Hematopoietic multipotent progenitor cell treated with erythropoietin and hydrocortisone succinate and interleukin-3 and kit ligand, for 6 days (in vitro differentiated cells): ENCODE data around the gene OBP2A.
"Not testable (repeated sequence)": the region's sequence is repeated elsewhere in the genome, so short reads cannot be mapped to it uniquely, and the experiment has no call there.

Experiments used
- DNase-seq: peaks from one replicate; pipeline ENCODE4 v3.0.0-alpha.2; 2015

Gene OBP2A

DNA sequence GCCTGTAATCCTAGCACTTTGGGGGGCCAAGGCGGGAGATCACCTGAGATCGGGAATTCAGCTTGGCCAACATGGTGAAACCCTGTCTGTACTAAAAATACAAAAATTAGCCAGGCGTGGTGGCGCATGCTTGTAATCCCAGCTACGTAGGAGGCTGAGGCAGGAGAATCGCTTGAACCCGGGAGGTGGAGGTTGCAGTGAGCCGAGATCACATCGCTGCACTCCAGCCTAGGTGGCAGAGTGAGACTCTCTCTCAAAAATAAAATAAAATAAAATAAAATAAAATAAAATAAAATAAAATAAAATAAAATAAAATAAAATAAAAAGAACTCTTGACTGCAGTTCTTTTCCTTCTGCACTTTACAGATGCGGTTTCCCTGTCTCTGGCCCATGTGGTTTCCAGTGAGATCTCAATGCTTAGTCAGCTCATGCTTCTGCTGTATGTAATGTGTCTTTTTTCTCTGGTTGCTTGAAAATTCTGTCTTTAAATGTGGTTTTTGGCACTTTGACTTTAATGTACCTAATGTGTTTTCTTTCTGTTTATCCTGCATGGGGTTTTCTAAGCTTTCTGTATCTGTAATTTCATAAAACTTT lies 17.0 kb upstream of the OBP2A start:
- DNase-seq: not testable (repeated sequence)

DNA sequence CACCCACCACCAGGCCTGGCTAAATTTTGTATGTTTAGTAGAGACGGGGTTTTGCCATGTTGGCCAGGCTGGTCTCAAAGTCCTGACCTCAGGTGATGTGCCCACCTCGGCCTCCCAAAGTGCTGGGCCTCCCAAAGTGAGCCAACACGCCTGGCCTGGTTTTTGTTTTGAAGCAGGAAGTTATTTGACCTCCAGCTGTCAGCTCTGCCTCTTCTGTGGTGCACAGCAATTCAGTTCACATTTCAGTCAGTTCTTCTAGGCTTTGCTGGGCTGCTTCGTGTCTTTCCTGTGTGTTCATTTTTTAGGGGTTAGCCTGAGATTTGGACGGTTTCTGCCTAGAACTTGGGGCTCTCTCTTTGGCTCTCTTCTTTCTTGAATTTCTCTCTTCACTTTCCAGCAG lies 15.8 kb upstream of the OBP2A start:
- no peak for DNase-seq

DNA sequence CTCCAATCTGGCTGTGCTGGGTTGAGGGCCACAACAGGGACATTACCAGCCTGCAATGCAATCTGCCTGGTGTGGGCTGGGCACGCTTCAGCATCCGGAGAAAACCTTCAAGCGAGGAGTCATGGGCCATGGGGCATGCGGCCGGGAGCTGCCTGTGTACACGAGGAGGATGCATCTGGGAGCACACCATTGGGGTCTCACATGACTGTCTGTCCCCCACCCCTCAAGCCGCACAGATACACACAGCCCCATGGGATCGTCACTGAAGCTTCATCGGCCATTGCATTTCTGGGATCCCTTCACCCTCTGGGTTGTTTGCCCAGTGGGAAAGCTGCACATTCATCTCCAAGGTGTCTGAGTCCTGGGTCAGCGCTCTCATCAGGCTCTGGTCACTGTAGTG lies 14.8 kb upstream of the OBP2A start:
- no peak for DNase-seq

DNA sequence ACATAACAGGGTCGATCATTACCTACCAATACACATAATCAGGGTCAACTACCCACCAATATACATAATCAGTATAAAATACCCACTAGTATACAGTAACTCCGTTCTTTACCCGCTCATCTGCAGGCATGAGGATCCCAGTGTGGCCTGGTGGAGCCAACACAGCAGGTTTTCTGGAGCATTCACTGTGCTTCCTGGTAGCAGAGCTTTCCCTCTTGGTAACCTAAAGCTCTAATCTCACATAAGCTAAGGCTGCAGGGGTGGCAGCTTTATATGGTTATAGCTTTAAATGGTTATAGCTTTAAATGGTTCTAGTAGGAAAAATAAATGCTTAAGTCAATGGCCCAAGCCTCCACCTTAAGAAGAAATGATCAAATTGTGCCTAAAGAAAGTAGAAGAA lies 12.8 kb upstream of the OBP2A start:
- DNase-seq: peak; percentile 22

DNA sequence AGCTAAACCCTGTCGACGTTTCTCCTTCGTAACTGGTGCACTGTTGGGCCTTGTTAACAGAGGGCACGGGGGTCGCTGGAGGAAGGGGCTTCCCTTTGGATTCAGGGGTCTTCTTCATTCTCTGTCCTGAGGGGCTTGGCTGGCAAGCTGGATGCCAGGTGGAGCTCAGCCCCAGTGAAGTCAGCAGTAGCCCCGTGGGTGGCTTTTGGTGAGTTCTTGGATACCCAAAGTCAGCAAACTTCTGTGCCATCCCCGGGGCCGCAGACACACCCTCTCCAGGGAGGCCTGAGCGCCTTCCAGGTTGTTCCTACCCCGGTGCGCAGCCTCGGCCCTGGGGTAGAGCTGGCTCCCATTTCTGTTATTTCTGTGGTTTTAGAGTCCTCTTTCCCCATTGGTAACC lies 12.3 kb upstream of the OBP2A start:
- no peak for DNase-seq

DNA sequence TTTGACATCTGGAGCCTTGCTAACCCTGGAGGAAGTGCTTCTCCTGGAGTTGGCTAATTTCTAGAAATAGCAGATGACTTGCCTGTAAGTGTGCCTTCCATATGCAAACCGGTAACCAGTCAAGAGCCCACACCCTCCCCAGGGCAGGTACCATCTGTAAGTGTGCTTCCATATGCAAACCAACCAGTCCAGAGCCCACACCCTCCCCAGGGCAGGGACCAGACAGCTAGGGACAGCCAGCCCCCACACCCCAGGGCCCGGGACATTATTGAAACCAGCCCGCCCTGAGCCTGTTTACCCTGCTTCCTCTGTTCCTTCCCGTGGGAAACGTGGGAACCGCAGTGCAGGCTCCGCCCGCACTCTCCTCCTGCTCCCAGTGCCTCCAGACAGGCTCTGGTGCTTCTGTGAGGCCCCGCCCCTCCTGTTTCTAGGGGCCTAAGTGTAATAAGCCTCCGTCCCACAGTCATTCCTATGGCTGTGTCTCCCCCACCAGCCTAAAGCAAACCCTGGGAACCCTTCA lies 11.7 kb upstream of the OBP2A start:
- DNase-seq: not testable (repeated sequence)

DNA sequence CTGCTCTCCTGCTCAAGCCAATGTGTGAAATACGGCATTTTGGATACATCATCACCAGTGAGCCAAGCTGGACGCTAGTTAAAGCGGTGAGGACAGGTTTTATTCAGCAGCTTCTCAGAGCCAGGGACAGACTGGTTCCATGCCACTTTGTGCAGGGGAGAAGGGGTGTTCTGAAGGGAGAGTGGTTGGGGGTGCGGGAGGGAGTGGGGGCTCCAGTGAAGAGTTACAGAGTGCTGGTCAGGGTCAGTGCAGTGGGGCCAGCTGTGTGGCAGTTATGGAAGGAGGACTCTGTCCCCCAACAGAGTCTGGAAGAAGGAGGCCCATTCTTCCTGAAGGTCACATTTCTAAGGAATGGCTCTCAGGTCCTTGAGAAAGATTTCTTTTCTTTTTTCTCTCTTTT lies 11.1 kb upstream of the OBP2A start:
- not testable (repeated sequence) for DNase-seq

DNA sequence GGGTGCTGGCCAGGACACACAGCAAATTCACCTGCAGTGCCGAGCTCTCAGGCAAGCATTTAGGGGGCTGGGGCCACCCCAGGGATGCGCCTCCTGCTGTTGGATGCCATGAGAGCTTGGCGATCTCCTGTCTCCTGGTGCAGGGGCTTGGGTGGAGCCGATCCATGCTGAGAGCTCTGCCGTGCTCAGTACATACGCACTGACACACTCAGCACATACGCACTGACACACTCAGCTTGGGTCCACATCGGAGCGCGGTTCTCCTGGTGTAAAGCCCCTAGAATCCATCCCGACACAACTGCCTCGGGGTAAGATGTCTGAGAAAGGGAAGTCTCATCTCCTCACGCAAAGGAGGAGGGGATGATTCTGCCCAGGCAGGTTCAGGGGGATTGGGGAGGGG lies 10.3 kb upstream of the OBP2A start:
- DNase-seq: not testable (repeated sequence)

DNA sequence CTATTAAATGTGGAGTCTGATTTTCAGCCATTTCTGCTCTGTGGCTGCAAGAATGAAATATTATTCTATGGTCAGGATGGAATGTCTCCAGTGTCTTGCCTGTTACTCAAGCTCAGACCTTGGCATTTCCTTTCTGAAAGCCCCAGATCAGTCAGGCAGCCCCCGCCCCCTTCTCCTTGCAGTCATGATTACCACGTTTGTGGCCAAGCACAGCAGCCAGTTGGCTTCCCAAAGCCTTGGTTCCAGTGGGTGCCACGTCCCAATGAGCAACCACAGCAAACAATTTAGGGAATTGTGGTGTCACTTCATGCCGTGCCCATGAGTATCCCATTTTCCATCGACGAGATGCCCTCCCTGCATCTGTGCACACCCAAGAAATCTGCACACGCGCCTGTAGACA lies 9.7 kb upstream of the OBP2A start:
- DNase-seq: no peak

DNA sequence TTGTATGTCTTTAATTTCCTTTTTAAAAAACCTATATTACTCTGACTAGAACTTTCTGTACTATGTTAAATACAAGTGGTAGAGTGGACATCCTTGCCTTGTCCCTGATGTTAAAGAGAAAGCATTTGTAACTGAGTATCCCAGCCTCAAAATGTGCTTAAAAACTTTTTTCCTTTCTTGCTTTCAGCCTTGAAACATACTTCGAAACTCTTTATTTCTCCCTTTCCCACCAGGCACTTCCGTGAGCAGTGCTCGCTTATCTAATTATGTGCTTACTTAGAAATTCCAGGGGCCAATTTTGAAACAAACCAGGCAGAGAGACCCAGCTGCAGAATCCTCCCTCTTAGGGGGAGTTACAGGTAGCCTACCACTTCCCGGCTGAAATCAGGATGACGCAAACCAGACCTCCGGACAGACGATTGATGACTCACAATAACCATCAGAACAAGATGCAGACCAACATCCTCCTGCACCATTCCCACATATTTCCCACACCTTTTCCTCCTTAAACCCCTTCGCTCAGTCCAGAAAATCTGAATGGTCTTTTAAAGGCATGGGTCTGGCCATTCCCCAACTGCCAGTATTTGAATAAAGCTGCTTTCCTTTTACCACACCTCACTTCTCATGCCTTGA lies 2.5 kb upstream of the OBP2A start:
- not testable (repeated sequence) for DNase-seq

DNA sequence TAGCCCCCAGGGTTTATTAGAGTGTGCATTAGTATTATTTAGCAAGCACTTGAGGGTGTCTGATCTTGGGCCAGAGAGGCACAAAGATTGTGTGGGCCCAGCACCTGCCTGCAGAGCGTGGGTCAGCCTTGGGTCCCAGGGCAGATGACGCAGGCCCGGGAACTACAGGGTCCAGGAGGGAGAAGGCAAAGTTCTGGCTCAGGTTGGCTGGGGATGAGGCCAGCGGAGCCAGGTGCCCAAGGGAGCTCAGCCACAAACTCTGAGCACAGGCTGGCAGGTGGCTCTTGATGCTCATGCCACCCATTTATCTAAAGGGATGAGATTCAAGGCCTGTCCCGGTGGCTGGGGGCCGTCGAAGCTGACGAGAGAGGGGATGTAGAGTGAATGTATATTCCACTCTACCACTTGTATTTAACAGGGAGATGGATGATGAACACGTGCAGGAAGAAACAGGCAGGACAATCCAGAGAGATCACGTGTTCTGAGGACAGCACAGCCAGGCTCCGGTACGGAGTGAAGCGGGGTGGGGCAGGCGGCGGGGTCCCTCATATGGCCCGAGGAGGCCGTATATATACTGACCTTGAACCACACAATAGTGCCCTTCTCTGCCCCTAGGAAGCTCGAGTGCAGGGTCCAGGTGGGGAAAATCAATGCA lies 818 bp upstream of the OBP2A start:
- DNase-seq: no peak

DNA sequence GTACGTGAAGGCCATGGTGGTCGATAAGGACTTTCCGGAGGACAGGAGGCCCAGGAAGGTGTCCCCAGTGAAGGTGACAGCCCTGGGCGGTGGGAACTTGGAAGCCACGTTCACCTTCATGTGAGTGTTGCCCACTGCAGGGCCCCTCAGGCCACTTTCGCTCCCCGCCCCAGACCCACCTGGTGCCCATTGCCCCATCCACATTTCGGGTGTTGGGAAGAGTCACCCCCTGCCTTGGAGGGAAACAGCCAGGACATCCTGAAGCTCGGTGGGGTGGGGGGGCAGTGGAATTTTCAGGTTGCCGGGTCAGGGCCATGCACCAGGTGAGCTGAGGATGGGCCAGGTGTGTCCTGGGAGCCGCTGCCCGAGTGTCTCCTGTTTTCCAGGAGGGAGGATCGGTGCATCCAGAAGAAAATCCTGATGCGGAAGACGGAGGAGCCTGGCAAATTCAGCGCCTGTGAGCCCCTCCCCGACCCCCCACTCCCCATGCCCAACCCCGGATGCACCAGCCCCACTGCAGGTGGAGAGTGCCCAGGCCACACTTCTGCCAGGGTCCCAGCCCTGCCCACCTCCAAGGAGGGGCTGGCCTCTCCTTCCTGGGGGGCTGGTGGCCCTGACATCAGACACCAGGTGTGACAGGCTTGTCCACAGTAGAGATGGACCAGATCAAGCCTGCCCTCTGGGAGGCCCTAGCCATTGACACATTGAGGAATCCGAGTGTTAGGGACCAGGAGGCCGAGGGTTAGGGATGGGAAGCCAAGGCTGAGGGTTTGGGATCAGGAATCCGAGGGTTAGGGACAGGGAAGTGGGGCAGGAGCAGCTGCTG lies 1.1 kb downstream of the OBP2A start:
- DNase-seq: not testable (repeated sequence)

DNA sequence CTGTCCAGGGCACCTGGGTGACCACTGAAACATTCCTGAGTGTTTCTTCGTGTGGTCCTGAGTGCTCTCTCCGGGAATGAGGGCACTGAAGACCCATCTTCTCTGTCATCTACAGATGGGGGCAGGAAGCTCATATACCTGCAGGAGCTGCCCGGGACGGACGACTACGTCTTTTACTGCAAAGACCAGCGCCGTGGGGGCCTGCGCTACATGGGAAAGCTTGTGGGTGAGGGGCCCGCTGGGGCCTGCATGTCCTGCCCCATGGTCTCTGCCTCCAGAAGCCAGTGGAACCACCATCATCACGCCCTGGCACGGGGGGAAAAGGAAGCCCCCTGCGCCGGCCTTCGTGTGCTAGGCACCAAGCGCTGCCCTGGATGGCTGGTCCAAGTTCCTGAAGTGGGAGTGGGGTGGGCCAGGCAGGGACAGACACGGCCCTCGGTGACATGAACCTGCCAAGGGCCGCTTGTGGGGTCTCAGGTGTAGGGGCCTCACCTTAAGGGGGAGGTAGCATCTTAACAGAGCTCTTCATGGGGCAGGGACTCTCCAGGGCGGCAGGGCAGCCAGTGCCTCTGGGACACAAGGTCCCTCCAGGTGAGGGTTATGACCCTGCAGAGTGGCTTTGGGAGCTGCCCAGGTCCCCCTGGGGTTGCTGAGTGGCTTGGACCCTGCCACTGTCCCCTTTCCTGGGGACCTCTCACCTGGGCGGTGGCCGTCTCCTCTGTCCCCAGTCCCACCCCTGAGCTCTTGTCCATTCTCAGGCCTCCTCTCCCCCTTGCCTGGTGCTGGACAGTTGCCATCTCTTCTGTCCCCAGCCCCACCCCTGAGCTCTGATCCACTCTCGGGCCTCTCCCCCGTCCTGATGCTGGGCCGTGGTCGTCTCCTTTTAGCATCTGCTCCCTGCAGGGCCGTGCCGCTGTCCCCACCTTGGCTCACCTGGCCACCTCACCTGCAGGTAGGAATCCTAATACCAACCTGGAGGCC lies 2.1 kb downstream of the OBP2A start:
- no peak for DNase-seq

DNA sequence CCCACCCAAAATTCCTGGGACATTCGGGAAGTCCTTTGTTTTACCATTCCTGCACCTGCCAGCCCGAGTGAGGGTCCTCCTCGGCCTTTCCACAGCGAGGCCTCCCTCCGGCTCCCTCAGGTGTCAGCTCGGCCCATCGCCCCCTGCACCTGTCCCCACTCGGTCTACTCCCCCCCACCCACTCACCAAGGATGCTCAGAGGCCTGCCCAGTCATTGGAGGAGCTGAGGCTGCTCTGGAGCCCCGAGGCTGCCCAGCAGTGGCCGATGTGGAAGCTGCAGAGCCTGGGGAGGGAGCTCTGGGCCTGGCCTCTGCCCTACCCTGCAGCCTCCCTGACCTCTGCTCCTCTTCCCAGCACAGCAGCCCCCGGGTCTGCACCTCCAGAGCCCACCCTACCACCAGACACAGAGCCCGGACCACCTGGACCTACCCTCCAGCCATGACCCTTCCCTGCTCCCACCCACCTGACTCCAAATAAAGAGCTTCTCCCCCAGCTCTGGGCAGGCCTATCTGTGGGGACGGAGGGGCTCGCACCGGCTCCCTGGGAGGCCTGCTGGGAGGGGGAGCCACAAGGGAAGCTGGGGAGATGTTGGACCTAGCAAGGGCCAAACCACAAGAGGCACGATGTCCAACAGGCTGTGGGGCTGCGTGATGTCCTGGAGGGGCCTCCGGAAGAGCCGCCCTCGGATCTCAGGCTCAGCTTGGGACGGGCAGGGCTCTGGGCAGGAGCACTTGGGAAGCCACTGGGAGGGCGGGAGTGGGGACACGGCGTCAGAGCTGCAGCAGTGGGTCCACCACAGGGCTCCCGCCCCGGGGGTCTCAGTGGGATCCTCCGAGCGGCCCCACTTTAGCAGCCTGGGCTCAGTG lies 3.8 kb downstream of the OBP2A start:
- not testable (repeated sequence) for DNase-seq

DNA sequence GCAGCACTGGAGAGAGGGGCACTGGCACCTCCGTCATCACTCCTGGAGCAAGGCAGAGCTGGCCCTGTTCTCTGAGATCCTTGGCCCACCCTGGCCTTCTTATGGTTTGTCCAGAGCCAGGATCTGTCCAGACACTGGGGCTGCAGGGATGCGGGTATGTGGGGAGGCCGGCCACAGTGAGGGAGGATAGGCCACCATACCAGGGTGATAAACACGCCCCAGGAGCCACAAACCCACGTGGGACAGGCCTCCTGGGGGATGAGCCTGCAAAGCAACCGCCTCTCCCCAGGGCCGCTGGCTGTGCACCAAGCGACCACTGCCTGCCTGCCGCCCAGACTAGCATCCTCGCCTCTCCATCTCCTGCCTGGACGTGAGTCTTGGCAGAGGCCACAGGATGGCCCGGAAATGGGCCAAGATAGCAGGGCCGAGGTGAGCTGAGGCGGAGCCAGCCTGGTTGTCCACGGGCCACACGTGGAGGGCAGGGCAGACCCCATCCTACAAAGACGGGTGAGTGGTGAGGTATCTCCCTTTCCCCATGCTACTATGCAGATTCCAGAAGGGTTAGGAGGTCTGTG lies 4.5 kb downstream of the OBP2A start:
- DNase-seq: no peak

DNA sequence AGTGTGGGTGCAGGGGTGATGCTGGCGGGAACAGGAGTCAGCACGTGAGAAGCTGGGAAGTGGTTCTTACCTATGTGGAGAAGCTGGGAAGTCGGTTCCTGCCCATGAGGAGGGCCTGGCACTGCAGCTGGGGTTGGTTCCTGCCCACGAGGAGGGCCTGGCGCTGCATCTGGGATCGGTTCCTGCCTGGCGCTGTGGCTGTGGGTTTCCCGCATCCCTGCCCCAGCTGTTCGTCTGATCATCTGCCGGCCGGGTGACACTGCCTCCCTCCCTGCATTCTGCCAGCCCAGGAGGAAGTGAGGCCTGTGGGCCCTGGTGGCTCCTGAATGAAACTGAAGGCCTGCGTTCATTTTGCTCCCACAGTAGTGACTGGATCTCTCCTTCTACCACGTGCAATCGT lies 5.1 kb downstream of the OBP2A start:
- no peak for DNase-seq

DNA sequence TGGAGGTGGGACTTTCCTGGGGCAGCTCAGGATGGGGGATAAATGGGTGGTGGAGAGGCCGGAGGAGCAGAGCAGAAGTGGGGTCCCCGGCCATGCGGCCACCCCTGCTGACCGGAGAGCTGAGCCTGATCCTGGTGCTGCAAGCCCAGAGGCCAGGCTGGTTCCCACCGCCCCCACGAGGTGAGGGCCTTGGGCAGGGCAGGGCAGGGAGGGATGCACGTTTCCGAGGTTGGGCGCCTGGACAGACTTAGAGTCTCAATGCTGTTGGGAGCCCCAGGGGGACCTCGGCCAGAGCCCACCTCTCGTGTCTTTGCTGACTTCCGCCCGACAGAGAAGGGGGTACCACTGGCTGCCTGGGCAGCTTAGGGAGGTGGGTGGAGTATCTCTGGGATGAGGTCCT lies 5.5 kb downstream of the OBP2A start:
- DNase-seq: no peak

DNA sequence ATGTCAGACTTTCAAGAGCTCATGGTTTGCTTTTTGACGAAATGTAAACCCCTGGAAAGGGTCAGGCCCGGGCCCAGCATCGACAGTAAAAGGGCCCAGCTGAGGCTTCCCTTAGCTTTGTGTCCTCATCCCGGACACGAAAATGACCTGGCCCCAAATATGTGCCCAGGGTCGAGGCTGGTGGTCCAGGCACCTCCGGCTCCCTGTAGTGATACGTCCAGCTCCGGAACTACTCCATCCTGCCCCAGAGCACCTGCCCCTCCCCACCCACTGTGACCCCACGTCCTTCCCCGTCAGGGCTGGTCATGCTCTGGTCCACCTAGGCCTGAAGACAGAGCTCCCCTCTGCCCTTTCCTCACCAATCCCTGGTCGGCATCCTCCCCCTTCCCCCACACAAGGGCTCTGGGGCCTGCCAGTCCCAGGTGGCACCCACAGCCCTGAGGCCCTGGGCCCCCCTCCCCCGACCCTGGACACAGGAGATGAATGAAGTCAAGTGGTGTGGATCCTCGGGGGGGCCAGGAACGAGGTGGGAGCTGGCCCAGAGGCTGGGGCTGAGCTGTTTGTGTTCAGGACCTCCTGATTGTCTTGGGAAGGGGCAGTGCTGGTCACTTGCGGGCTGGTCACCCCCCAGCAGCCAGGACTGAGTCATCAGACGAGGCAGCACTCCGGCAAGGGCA lies 6.2 kb downstream of the OBP2A start:
- DNase-seq: no peak

DNA sequence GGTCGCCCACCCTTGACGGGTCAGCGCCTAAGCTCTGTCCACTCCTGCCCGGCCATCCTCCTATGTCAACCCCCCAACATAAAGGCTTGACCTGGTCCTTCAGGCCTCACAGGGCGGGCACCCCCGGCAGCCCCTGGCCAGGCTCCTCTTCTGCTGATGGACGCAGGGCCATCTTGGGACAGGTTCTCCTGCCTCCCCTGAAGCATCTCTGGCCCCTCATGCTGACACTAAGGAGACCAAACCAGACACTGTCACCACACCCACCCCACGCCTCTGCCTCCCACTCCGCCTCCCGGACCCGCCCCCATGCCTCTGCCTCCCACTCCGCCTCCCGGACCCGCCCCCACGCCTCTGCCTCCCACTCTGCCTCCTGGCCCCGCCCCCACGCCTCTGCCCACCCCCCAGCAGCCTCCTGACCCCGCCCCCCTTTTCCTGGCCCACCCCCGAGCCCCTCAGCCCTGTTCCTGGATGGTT lies 6.8 kb downstream of the OBP2A start:
- peak; percentile 12 for DNase-seq

DNA sequence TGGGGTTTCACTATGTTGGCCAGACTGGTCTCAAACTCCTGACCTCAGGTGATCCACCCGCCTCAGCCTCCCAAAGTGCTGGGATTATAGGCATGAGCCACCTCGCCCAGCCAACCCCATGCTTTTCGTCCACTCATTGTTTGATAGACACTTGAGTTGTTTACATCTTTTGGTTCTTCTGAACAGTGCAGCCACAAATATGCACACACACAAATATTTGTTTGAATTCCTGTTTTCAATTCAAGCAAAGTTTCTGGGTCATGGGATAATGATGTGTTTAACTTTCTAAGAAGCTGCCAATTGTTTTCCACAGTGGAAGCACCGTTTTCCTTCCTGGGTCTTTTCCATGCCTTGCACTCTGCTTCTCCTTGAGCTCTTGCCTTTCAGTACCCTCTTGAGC lies 8.8 kb downstream of the OBP2A start:
- no peak for DNase-seq
